Stimulated activated memory B cell treated with anti-CD40 and anti-IgM and Interleukin-4, amounts not matched to agents 10 μg/mL and 1 μg/mL and 100 μg/mL, for 72 hours (primary cell): Measurements from ENCODE around the gene CNRIP1.
"Not testable (repeated sequence)": the region's sequence is repeated elsewhere in the genome, so short reads cannot be mapped to it uniquely, and the experiment has no call there.

Source experiments
- ATAC-seq: fragments of 150-1000 bp; cut with Tn5 transposase; 2 replicates; pipeline ENCODE4 v1.10.0; 2021
- H3K27ac Mint-ChIP-seq: one replicate; pipeline ENCODE4 v1.8.0; 2022; ENCODE audit warnings: mild to moderate bottlenecking, mixed read lengths
- H3K27me3 Mint-ChIP-seq: one replicate; pipeline ENCODE4 v1.8.0; 2022; ENCODE audit warnings: mixed read lengths
- H3K36me3 Mint-ChIP-seq: one replicate; pipeline ENCODE4 v1.8.0; 2022; ENCODE audit warnings: mixed read lengths
- H3K4me1 Mint-ChIP-seq: one replicate; pipeline ENCODE4 v1.8.0; 2022; ENCODE audit warnings: mixed read lengths
- H3K4me3 Mint-ChIP-seq: one replicate; pipeline ENCODE4 v1.8.0; 2022; ENCODE audit warnings: mild to moderate bottlenecking, moderate library complexity, mixed read lengths
- H3K9me3 Mint-ChIP-seq: one replicate; pipeline ENCODE4 v1.8.0; 2022; ENCODE audit warnings: mixed read lengths

The CNRIP1 gene

DNA sequence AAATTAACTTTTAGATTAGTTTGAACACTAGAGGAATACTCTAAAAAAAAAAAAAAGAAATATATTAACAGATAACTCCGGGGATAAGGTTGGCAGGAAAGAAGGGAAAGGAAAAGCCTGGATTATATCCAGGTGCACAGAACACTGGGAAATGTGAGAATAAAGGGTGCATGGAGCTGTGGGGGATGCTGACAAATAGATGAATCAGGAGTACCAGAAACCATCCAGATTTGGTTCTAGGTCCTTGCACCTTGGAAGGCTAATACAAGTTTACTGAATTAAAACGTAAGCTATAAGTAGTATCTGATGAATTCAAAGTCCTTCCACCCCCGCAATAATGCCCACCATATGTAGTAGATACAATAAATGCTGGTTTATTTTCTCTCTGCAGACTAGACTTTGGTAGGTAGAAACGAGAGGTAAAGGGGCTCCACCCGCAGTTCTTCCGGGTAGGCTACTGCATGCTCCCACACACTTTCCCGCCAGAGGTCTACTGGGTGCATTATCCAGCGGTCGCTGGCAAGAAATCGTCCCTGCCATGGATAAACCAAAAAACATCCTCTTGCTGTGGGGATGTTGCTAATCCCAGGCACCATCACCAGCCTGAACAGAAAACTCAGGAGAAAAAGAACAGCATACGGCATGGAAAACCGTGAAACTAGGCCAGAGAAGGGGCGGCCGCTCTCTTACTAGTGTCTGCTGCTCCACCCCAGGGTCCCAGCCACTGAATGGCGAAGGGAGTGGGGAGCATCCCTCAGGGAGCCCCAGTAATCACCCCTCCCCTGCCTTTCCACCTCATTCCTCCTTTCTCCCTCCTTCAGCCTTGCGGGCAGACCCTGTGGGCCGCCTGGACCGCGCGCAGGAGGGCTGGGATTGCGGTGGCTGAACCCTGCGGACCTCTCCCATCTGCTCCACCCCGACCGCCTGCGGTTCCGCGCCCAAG, 1.5 kb downstream of the CNRIP1 start:
- H3K4me1 Mint-ChIP-seq = peaks cover 19% of the 10 kb centered on the region
- peaks cover 51% of the 10 kb centered on the region for H3K27me3 Mint-ChIP-seq
- H3K36me3 Mint-ChIP-seq = no peaks in the 10 kb centered on the region
- no peak for ATAC-seq
- H3K27ac Mint-ChIP-seq = peak overlapping the region; percentile 53
- peak overlapping the region; percentile 66 for H3K4me3 Mint-ChIP-seq
- peaks cover 3% of the 10 kb centered on the region for H3K9me3 Mint-ChIP-seq

DNA sequence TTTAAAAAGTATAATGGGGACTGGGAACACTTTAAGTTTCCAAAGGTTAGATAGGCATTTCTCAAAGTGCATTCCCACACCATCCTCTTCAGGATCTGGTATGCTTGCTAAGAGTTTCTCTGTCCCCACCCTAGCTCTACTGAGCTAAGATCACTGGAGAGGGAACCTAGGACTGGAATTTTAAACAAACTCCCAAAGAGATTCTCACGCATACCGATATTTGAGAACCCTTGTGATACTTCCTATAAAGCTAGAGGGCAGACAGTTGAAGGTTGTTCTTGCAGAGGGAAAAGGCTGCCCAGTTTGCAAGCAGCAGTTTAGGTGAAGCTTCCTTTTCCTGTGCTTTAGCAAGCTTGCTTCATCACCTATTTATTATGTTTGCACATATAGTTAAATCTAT, 3.6 kb downstream of the CNRIP1 start:
- Mint-ChIP-seq H3K27me3 (peaks cover 56% of the 10 kb centered on the region), H3K9me3 (peaks cover 3% of the 10 kb centered on the region), H3K36me3 (no peaks in the 10 kb centered on the region), H3K4me1 (peaks cover 19% of the 10 kb centered on the region), H3K4me3 (no peak overlapping the region), H3K27ac (no peak overlapping the region)
- no peak for ATAC-seq

DNA sequence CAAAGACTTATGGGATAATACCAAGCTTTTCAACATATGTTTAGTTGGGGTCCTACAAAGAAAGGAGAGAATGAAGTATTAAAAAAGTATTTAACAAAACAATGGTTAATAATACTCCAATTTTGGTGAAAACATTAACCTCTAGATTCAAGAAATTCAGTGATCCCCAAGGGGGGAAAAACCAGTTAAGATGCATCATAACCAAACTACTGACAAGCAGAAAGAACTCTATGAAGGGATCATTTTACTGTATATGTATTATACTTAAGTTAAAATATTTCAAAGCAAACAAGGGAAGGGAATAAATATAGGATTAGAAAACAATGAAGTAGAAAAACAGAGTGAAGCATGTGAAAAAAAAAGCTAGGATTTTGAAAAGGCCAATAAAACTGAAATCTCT, 8.7 kb downstream of the CNRIP1 start:
- Mint-ChIP-seq H3K4me1 (no peaks in the 10 kb centered on the region), H3K9me3 (peaks cover 3% of the 10 kb centered on the region), H3K27ac (no peak overlapping the region), H3K27me3 (peaks cover 20% of the 10 kb centered on the region), H3K4me3 (no peak overlapping the region), H3K36me3 (no peaks in the 10 kb centered on the region)
- no peak for ATAC-seq

DNA sequence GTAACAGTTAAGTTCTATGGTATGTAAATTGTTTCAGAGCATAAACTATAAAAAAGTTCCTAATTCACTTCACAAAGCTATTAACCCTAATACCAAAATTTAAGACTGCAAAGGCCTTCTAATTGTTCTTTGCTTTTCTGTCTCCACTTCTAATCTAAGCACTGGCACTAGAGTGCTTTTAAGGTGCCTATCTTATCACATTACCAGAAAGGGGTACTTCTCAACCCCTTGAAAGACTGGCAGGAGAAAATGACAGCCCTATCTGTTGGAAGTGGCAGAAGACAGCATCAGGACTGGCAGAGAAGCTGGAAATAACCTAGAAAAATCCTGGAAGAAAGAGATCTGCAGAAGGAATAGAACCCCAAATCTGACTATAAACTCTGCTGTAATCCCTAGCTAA, 10.3 kb downstream of the CNRIP1 start:
- H3K36me3 Mint-ChIP-seq = no peaks in the 10 kb centered on the region
- H3K27ac Mint-ChIP-seq = no peak overlapping the region
- peaks cover 19% of the 10 kb centered on the region for H3K27me3 Mint-ChIP-seq
- peaks cover 3% of the 10 kb centered on the region for H3K9me3 Mint-ChIP-seq
- no peak for ATAC-seq
- no peaks in the 10 kb centered on the region for H3K4me1 Mint-ChIP-seq
- H3K4me3 Mint-ChIP-seq = no peak overlapping the region

DNA sequence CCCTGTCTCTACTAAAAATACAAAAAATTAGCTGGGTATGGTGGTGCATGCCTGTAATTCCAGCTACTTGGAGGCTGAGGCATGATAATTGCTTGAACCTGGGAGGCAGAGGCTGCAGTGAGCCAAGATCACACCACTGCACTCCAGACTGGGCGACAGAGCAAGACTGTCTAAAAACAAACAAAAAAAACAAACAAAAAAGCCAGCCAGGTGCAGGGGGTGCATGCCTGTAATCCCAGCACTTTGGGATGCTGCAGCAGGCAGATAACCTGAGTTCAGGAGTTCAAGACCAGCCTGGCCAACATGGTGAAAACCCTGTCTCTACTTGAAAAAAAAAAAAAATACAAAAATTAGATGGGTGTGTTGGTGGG, 15.9 kb downstream of the CNRIP1 start:
- H3K4me3 Mint-ChIP-seq, H3K4me1 Mint-ChIP-seq, H3K36me3 Mint-ChIP-seq, ATAC-seq, H3K9me3 Mint-ChIP-seq, H3K27me3 Mint-ChIP-seq, H3K27ac Mint-ChIP-seq: not testable (repeated sequence)

DNA sequence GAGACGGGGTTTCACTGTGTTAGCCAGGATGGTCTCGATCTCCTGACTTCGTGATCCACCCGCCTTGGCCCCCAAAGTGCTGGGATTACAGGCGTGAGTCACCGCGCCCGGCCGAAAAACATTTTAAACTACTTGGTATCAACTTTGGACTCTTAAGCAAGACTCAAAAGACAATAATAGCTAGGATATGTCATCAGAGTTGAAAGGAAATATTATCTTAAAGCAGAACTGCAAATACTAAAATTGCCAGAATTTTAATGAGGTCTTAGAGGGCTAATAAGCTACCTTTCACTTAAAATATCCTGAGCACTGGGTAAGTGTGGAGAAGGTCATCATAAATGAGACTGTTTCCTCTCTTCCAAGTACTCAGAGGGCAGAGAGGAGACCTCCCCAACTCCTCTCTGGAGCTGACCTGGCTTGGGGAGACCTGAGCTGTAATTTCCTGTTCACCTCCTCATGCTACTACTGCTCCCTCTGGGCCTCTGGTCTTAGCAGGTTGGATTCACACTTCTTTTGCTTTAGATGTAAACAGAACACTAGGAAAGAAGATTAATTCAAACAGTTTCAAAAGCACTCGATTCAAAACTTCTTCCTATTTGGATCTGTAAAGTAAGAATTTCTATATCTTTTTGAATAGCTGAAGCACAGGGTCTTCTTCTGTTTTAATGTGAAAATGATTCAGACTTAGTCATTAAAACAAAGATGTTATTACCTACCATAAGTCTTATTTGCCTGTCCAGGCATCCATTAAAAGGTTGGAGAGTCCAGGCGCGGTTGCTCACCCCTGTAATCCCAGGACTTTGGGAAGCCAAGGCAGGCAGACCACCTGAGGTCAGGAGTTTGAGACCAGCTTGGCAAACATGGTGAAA, 16.5 kb downstream of the CNRIP1 start:
- H3K4me3 Mint-ChIP-seq = no peak overlapping the region
- H3K36me3 Mint-ChIP-seq = no peaks in the 10 kb centered on the region
- no peak overlapping the region for H3K27ac Mint-ChIP-seq
- no peaks in the 10 kb centered on the region for H3K27me3 Mint-ChIP-seq
- H3K4me1 Mint-ChIP-seq = no peaks in the 10 kb centered on the region
- no peak for ATAC-seq
- no peaks in the 10 kb centered on the region for H3K9me3 Mint-ChIP-seq

DNA sequence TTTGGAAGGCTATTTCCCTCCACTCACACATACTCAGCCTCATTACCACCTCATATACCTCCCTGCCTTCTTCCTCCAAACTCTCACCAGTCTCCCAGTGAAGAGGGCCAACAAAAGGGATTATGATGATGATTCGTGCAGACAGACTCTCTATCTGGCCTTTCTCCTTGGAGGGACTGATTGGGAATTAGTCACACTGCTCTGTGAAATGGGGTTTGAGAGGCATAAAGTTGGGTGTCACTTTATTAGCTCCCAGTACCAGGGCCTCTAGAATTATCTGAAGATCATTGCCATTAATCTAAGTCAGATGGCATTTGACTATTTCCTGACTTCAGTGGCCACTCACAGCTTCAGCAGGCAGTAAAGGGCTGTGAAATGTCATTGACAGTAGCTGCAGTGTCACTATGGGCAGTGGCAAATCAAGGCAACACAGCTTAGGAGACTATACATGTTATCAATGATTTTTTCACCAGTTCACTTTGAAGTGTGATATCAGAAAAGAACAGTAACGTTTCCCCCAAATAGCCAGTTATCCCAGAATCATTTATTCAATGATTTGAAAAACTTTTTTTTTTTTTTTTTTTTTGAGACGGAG, 17.4 kb downstream of the CNRIP1 start:
- Mint-ChIP-seq H3K36me3 (no peaks in the 10 kb centered on the region), H3K4me3 (no peak overlapping the region), H3K4me1 (no peaks in the 10 kb centered on the region), H3K27me3 (no peaks in the 10 kb centered on the region), H3K9me3 (no peaks in the 10 kb centered on the region), H3K27ac (no peak overlapping the region)
- no peak for ATAC-seq

DNA sequence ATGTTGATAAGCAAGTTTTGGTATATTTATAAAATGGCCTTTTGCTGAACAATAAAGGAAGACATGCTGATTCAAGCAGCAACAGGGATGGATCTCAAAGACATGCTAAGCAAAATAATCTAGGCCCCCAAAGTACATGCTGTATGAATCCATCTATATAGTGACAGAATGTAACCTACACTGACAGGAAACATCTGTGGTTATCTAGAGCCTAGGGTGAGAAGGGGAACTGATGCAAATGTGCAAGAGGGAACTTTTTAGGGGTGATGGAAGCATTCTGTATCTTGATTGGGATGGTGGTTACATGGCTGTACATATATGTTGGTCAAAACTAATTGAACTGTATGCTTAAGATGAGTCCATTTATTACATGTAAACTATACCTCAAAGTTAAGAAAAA, 24.2 kb downstream of the CNRIP1 start:
- ATAC-seq = peak; percentile 67
- H3K4me3 Mint-ChIP-seq = no peak overlapping the region
- no peaks in the 10 kb centered on the region for H3K27me3 Mint-ChIP-seq
- no peaks in the 10 kb centered on the region for H3K36me3 Mint-ChIP-seq
- peaks cover 13% of the 10 kb centered on the region for H3K4me1 Mint-ChIP-seq
- H3K9me3 Mint-ChIP-seq = no peaks in the 10 kb centered on the region
- no peak overlapping the region for H3K27ac Mint-ChIP-seq

DNA sequence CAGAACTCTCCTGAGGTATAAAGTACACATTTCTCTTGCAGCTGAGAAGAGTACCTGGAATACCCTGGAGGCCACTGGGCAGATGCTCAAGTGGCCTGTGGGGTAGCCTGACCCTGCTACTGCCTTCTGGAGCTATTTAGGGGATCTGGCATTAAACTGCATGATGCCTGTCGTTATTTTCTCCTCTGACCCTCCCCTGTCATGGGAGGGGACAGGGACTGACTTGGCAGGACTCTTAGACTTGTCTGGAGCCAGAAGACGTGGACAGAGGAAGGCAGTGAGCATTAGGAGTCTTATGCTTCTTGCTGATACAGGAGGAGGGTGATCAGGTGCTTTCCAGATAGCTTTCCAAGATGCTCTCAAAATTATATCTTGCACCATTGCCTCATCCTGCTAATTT, 24.8 kb downstream of the CNRIP1 start:
- Mint-ChIP-seq H3K9me3 (no peaks in the 10 kb centered on the region), H3K4me3 (no peak overlapping the region), H3K27ac (no peak overlapping the region), H3K4me1 (peaks cover 13% of the 10 kb centered on the region), H3K27me3 (no peaks in the 10 kb centered on the region), H3K36me3 (no peaks in the 10 kb centered on the region)
- ATAC-seq = no peak

DNA sequence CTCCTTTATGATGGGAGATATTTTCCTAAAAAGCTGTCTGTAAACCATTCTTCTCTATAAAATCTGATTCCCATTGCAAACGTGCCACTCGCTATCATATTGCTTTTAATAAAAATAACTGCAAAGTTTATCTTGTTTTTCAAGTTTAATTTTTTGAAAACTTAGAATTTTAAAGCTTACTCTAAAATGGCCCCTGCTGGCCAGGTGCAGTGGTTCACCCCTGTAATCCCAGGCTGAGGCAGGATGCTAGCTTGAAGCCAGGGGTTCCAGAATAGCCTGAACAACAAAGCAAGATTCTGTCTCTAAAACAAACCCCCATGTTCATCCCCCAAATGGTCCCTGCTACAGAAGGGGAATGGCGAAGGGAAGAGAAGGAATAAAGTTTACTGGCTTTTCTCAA, 25.6 kb downstream of the CNRIP1 start:
- no peaks in the 10 kb centered on the region for H3K27me3 Mint-ChIP-seq

DNA sequence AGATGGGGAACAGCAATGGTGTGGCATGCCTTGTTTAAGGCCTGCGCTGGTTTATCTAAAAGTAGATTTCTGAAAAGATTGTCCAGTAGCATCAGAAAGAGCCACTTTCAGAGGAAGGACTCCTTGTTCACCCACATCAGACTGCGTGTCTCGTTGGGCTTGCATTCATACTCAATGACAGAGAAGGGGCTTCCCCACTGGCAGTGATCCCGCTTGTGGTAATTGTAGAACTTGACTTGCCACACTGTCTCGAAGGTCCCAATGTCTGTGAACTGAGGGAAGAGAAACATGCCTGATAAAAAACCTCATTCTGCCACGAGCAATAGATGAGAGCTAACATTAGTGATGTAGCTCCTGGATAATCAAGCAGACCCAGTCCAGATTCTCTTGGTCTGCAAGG, 26.0 kb downstream of the CNRIP1 start:
- H3K27ac Mint-ChIP-seq = no peak overlapping the region
- H3K36me3 Mint-ChIP-seq = no peaks in the 10 kb centered on the region
- H3K9me3 Mint-ChIP-seq = no peaks in the 10 kb centered on the region
- H3K4me3 Mint-ChIP-seq = no peak overlapping the region
- peak; percentile 53 for ATAC-seq
- no peaks in the 10 kb centered on the region for H3K27me3 Mint-ChIP-seq
- peaks cover 13% of the 10 kb centered on the region for H3K4me1 Mint-ChIP-seq

More for the DNA sequence above, 25.6 kb downstream of the CNRIP1 start:
- ATAC-seq = no peak
- H3K4me3 Mint-ChIP-seq = no peak overlapping the region
- H3K9me3 Mint-ChIP-seq = no peaks in the 10 kb centered on the region
- no peak overlapping the region for H3K27ac Mint-ChIP-seq
- peaks cover 13% of the 10 kb centered on the region for H3K4me1 Mint-ChIP-seq
- no peaks in the 10 kb centered on the region for H3K36me3 Mint-ChIP-seq

DNA sequence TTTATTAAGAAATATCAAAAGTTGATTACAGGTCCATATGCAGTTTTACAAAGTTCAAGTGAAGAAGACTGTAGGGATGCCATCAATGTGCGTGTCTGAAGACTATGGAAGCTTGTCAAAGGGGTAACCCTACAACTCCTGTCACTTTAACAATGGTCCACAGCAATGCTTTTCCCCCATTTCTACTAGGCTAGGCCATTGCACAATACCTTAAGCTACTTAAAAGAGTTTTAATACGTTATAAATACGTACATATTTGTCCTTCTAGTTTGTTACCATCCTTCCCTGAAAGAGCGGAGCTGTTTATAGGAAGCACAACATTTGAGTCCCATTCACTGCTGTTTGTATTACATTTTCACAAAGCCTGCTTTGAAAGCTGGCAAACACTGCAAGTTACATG, 26.7 kb downstream of the CNRIP1 start:
- Mint-ChIP-seq H3K4me1 (peaks cover 17% of the 10 kb centered on the region), H3K27me3 (no peaks in the 10 kb centered on the region), H3K27ac (no peak overlapping the region), H3K36me3 (no peaks in the 10 kb centered on the region), H3K9me3 (no peaks in the 10 kb centered on the region), H3K4me3 (no peak overlapping the region)
- no peak for ATAC-seq

DNA sequence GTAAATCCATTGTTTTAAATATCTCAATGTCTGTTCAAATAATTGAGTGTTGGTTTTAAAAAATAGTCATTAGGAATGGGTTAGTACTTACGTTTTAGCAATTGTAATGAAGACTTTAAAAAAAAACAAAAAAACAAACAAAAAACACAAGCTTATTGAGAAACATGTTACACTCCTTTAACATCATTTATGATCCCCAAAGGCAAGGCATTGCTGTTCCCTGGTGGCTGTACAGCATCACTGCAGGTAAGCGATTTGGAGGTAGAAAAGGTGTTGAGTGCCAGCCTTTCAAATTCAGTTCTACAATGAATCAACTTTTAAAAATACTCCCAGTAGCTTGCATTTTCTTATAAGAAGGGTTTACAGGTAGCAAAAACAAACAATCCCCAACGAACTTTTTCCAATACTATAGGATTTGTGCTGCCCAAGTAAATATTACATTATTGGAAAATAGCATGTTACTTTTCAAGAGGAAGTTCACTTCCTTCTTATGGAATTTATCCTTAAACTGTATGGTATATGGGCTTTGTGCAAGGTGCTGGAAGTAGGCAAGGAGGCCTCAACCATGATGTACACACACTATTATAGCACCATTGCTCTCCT, 27.5 kb downstream of the CNRIP1 start:
- H3K4me3 Mint-ChIP-seq = no peak overlapping the region
- ATAC-seq = no peak

DNA sequence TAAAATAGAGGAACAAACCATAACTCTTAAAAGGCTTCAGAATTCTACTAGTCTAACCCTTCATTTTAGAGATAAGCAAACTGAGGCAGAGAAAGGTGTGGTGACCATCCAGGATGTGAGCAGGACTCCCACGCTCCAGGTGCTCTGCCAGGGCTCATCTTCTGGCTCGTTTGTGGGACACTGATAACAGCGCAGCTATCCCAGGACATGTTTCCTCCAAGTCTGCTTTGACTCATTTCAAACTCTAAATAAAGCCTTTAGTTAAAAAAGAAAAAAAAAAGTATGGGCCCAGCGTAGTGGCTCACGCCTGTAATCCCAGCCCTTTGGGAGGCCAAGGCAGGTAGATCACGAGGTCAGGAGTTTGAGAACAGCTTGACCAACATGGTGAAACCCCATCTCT, 28.4 kb downstream of the CNRIP1 start:
- no peaks in the 10 kb centered on the region for H3K36me3 Mint-ChIP-seq
- H3K4me1 Mint-ChIP-seq = peaks cover 21% of the 10 kb centered on the region
- no peak for ATAC-seq
- H3K4me3 Mint-ChIP-seq = no peak overlapping the region
- H3K9me3 Mint-ChIP-seq = no peaks in the 10 kb centered on the region
- H3K27ac Mint-ChIP-seq = no peak overlapping the region
- no peaks in the 10 kb centered on the region for H3K27me3 Mint-ChIP-seq

More for the DNA sequence above, 27.5 kb downstream of the CNRIP1 start:
- no peaks in the 10 kb centered on the region for H3K9me3 Mint-ChIP-seq
- H3K36me3 Mint-ChIP-seq = no peaks in the 10 kb centered on the region
- H3K27ac Mint-ChIP-seq = no peak overlapping the region
- H3K27me3 Mint-ChIP-seq = no peaks in the 10 kb centered on the region
- H3K4me1 Mint-ChIP-seq = peaks cover 21% of the 10 kb centered on the region

DNA sequence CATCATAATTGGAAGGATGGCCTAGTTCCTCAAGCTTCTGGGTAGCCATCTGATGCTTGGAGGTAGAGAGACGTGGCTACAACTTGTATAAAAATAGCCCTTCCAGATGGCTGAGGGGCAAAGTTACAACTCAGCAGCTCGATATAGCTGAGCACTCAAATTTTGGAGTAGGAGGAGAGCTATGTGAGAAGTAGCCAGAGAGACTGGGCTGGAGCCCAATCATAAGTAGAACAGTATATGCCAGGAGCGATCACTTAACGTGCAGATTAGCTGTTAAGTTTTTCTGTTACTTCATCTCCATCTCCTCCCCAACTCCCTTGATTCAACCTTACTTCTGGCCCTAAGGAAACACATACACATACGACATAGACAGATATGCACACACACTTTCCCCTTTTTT, 28.8 kb downstream of the CNRIP1 start:
- H3K27me3 Mint-ChIP-seq = no peaks in the 10 kb centered on the region
- H3K27ac Mint-ChIP-seq = no peak overlapping the region
- H3K4me1 Mint-ChIP-seq = peaks cover 21% of the 10 kb centered on the region
- H3K4me3 Mint-ChIP-seq = no peak overlapping the region
- no peak for ATAC-seq
- no peaks in the 10 kb centered on the region for H3K9me3 Mint-ChIP-seq
- no peaks in the 10 kb centered on the region for H3K36me3 Mint-ChIP-seq
